WI38 (cell line): ENCODE measurements around the gene ARHGAP32.

Source experiments
- H3K4me3 ChIP-seq: 2 replicates; pipeline ENCODE4 v1.5.1; 2011; ENCODE audit warnings: low read depth, mild to moderate bottlenecking, control low read depth, low read length
- TF ChIP-seq, protein P1 (sequence below): IDR thresholded peaks from 2 replicates; pipeline ENCODE4 v1.5.1; 2012; ENCODE audit warnings: low read depth, mild to moderate bottlenecking, control low read depth, low read length

The ARHGAP32 gene

GRCh38 chr11:128927683-128928336, 264.3 kb downstream of the ARHGAP32 start:
- H3K4me3 ChIP-seq: no peak overlapping the region
- TF ChIP-seq, protein P1, sequence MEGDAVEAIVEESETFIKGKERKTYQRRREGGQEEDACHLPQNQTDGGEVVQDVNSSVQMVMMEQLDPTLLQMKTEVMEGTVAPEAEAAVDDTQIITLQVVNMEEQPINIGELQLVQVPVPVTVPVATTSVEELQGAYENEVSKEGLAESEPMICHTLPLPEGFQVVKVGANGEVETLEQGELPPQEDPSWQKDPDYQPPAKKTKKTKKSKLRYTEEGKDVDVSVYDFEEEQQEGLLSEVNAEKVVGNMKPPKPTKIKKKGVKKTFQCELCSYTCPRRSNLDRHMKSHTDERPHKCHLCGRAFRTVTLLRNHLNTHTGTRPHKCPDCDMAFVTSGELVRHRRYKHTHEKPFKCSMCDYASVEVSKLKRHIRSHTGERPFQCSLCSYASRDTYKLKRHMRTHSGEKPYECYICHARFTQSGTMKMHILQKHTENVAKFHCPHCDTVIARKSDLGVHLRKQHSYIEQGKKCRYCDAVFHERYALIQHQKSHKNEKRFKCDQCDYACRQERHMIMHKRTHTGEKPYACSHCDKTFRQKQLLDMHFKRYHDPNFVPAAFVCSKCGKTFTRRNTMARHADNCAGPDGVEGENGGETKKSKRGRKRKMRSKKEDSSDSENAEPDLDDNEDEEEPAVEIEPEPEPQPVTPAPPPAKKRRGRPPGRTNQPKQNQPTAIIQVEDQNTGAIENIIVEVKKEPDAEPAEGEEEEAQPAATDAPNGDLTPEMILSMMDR: no peak

DNA sequence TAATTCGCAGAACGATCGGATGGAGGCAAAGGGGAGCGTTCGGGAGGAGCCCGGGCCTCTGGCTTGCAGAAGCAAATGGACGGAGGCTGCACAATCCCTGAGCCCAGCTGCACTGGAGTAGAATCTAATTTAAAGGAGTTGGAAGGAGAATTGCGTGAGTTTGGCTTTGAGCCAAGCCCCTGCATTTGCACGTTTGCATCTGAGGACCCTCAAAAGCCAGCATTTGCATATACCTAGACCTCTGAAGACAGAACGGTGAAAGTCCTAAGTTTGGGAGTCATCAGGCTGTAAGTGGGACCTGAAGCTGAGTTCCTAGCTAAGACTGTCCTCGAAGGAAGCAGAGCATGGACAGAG, 265.0 kb downstream of the ARHGAP32 start:
- H3K4me3 ChIP-seq: no peak overlapping the region
- TF ChIP-seq, protein P1: no peak

GRCh38 chr11:128926437-128927107, 265.6 kb downstream of the ARHGAP32 start:
- no peak overlapping the region for H3K4me3 ChIP-seq
- TF ChIP-seq, protein P1: no peak

DNA sequence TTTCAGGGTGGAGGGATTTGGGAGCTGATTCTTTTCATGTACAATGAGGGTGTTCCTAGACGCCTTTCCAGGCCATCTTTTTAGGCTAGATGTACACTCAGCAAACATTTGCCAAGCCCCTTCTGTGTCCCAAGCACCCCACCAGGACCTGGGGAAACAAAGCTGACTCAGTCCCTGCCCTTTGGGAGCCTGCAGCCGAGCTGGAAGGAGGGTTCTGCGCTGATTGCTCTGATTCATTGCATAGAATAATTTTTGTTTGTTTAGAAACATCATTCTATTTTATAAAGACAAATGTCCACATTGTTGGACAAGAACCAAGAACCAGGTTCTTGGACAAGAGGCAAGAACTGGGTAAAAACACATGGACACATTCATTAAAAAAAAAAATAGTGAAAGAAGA, 266.1 kb downstream of the ARHGAP32 start:
- H3K4me3 ChIP-seq: no peak overlapping the region
- TF ChIP-seq, protein P1: no peak

GRCh38 chr11:128925250-128925600, 266.9 kb downstream of the ARHGAP32 start:
- TF ChIP-seq, protein P1: no peak
- no peak overlapping the region for H3K4me3 ChIP-seq

DNA sequence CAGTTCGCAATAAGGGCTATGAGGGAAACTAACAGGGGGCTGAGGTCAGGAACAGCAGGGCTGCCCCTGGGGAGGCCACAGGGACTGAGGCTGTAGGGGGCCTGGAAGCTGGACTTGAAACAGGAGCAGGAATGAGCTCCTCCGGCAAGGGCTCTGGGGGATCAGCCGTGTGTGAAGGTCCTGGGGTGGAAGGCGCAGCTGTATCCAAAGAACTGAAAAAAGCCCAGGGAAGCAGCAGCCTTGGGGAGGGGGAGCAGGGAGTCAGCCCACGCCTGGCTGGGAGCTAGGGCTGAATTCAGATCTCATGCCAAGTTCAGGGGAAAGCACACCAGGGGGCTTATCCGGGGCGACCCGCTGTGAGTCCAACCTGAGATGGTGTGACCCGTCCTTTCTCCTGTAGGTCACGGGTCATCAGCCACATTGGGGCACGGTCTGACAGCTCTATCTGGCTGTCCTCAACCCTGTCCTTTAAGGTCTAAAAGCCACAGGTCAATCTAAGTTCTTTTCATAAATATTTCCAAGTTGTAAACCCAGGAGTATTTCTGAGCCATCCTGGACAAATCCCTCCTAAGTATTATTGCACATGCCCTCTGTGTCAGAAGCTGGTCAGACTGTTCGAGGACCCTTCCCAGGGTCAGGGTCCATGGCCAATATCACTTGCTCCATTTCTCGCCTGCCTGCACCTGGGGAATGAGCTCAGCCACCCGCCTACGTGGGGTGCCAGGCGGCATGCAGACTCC, 267.4 kb downstream of the ARHGAP32 start:
- TF ChIP-seq, protein P1: no peak

GRCh38 chr11:128924104-128924503, 268.0 kb downstream of the ARHGAP32 start:
- TF ChIP-seq, protein P1: no peak
- no peak overlapping the region for H3K4me3 ChIP-seq

More for the DNA sequence above, 267.4 kb downstream of the ARHGAP32 start:
- H3K4me3 ChIP-seq: no peak overlapping the region
